OCI-LY3 (cell line): ENCODE data around the gene TSPEAR.

ENCODE experiments used
- H2AFZ ChIP-seq: fragments of 200-600, 300-600 bp; shearing (Covaris generic); 2 replicates; pipeline ENCODE4 v1.6.0; 2014; ENCODE audit warnings: antibody characterized with exemption, low read depth, low read length
- H3K27ac ChIP-seq: fragments of 200-600, 300-600 bp; sonication (generic); 2 replicates; pipeline ENCODE4 v1.5.1; 2014; ENCODE audit warnings: mild to moderate bottlenecking, low read length, moderate library complexity, mixed read lengths
- H3K27me3 ChIP-seq: fragments of 200-600, 300-600 bp; sonication (generic); 2 replicates; pipeline ENCODE4 v1.6.1; 2014; ENCODE audit warnings: low read depth, low read length, mixed read lengths
- H3K36me3 ChIP-seq: fragments of 200-600, 300-600 bp; sonication (generic); replicated peaks from 2 replicates; pipeline ENCODE3; 2014; ENCODE audit warnings: low read depth, low read length, mixed read lengths
- H3K4me1 ChIP-seq: fragments of 300-600, 200-600 bp; sonication (generic); 2 replicates; pipeline ENCODE4 v1.6.1; 2014; ENCODE audit warnings: low read length, mixed read lengths
- H3K4me2 ChIP-seq: fragments of 200-600, 300-600 bp; sonication (generic); 2 replicates; pipeline ENCODE4 v1.6.1; 2014; ENCODE audit warnings: low read length, mixed read lengths
- H3K4me3 ChIP-seq: fragments of 300-600, 200-600 bp; sonication (generic); 2 replicates; pipeline ENCODE4 v1.5.1; 2014; ENCODE audit warnings: antibody characterized with exemption, mild to moderate bottlenecking, low read length, moderate library complexity
- H3K79me2 ChIP-seq: fragments of 300-600, 200-600 bp; shearing (Covaris generic); 2 replicates; pipeline ENCODE4 v1.6.1; 2014; ENCODE audit warnings: mild to moderate bottlenecking, low read length, mixed read lengths
- H3K9ac ChIP-seq: fragments of 300-600, 200-600 bp; shearing (Covaris generic); 2 replicates; pipeline ENCODE4 v1.6.0; 2014; ENCODE audit warnings: mild to moderate bottlenecking, low read length, moderate library complexity
- H3K9me3 ChIP-seq: fragments of 200-600, 300-600 bp; shearing (Covaris generic); 2 replicates; pipeline ENCODE4 v1.6.1; 2014; ENCODE audit warnings: low read length, mixed read lengths; ENCODE audit not compliant: insufficient read depth
- H4K20me1 ChIP-seq: fragments of 200-600, 300-600 bp; sonication (generic); 2 replicates; pipeline ENCODE4 v1.6.1; 2016; ENCODE audit warnings: low read length, mixed read lengths; ENCODE audit not compliant: insufficient read depth
- CTCF ChIP-seq: fragments of 200-600, 300-600 bp; sonication (generic); IDR thresholded peaks from 2 replicates; pipeline ENCODE4 v1.5.1; 2014; ENCODE audit warnings: antibody characterized with exemption, low read length, low read depth
- EZH2phosphoT487 ChIP-seq: fragments of 200-600 bp; shearing (Covaris generic); IDR thresholded peaks from 2 replicates; pipeline ENCODE4 v1.6.1; 2018; ENCODE audit warnings: antibody characterized with exemption, mixed run types, low read depth

Gene TSPEAR

GRCh38 chr21:44462834-44463200 is 248.6 kb downstream of the TSPEAR start:
- Histone ChIP-seq H4K20me1 (no peaks in the 10 kb centered on the region), H3K4me2 (no peak overlapping the region), H3K9me3 (no peaks in the 10 kb centered on the region), H3K27ac (no peak overlapping the region), H3K4me3 (no peak overlapping the region), H3K27me3 (no peaks in the 10 kb centered on the region), H3K36me3 (no peaks in the 10 kb centered on the region), H3K79me2 (no peaks in the 10 kb centered on the region), H3K9ac (no peak overlapping the region), H3K4me1 (no peaks in the 10 kb centered on the region), H2AFZ (no peak overlapping the region)
- TF ChIP-seq CTCF = no peak
- no peak for TF ChIP-seq EZH2phosphoT487

GRCh38 chr21:44462086-44462833 is 249.1 kb downstream of the TSPEAR start:
- TF ChIP-seq EZH2phosphoT487 = no peak
- TF ChIP-seq CTCF = no peak
- Histone ChIP-seq H3K4me3 (no peak overlapping the region), H3K4me1 (no peaks in the 10 kb centered on the region), H3K9ac (no peak overlapping the region), H3K27me3 (no peaks in the 10 kb centered on the region), H3K27ac (no peak overlapping the region), H2AFZ (no peak overlapping the region), H3K9me3 (no peaks in the 10 kb centered on the region), H4K20me1 (no peaks in the 10 kb centered on the region), H3K79me2 (no peaks in the 10 kb centered on the region), H3K4me2 (no peak overlapping the region), H3K36me3 (no peaks in the 10 kb centered on the region)

- Histone ChIP-seq H3K4me2 (no peak overlapping the region), H3K27me3 (no peaks in the 10 kb centered on the region), H3K27ac (no peak overlapping the region), H3K9me3 (no peaks in the 10 kb centered on the region), H3K36me3 (no peaks in the 10 kb centered on the region), H2AFZ (no peak overlapping the region), H3K79me2 (no peaks in the 10 kb centered on the region), H4K20me1 (no peaks in the 10 kb centered on the region), H3K4me3 (no peak overlapping the region), H3K4me1 (no peaks in the 10 kb centered on the region), H3K9ac (no peak overlapping the region)
- no peak for TF ChIP-seq CTCF
- TF ChIP-seq EZH2phosphoT487 = no peak
Measured at GRCh38 chr21:44461464-44462001, 249.8 kb downstream of the TSPEAR start.

GRCh38 chr21:44461005-44461404 is 250.4 kb downstream of the TSPEAR start:
- Histone ChIP-seq H2AFZ (no peak overlapping the region), H3K4me2 (no peak overlapping the region), H4K20me1 (no peaks in the 10 kb centered on the region), H3K9ac (no peak overlapping the region), H3K36me3 (no peaks in the 10 kb centered on the region), H3K4me3 (no peak overlapping the region), H3K79me2 (no peaks in the 10 kb centered on the region), H3K27ac (no peak overlapping the region), H3K27me3 (no peaks in the 10 kb centered on the region), H3K4me1 (no peaks in the 10 kb centered on the region), H3K9me3 (no peaks in the 10 kb centered on the region)
- TF ChIP-seq CTCF = no peak
